Measurements from ENCODE around the gene HRAS.

DNA sequence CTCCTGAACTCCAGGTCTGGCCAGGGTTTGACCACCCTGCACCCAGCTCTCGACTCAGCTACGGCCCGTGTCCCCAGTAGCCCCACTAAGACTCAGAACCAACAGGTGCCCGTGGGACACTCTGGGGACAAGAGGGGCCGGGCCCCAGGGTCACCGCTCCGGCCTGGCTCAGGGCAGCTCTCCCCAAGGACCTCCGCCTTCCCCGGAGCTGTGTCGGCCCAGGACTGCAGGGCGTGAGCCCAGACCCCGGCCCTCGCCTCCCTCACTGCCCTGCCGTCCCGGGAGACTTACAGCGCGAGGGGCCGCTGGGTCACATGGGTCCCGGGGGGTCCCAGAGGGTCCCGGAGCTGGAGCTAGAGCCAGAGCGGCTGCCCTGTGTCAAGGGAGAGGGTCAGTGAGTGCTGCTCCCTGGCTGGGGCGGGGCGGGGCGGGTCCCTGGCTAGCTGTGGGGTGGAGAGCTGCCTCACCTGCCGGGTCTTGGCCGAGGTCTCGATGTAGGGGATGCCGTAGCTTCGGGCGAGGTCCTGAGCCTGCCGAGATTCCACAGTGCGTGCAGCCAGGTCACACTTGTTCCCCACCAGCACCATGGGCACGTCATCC, 2.3 kb downstream of the HRAS start:
- TF ChIP-seq RFX5 (IDR thresholded peaks at IDR 0.05; ENCODE audit: borderline replicate concordance, low read depth, low read length) (no peak), RAD21 (IDR thresholded peaks at IDR 0.05 in 1 of 2, conservative IDR thresholded peaks at IDR 0.05 in 1 of 2; ENCODE audit: low read depth in 2 of 2, low read length in 2 of 2) (no peak), SIN3A (conservative IDR thresholded peaks at IDR 0.05 in 1 of 2, IDR thresholded peaks at IDR 0.05 in 1 of 2; ENCODE audit: low read depth in 1 of 2, low read length in 2 of 2) (no peak), EP300 (IDR thresholded peaks at IDR 0.05; ENCODE audit: borderline replicate concordance in 1 of 2, low read depth in 2 of 2, low read length in 2 of 2) (no peak), SUZ12 (IDR thresholded peaks at IDR 0.05; ENCODE audit: low read length) (no peak), CBX5 (IDR thresholded peaks at IDR 0.05; ENCODE audit: low read depth, low read length) (no peak)
- TF ChIP-seq, protein P1, sequence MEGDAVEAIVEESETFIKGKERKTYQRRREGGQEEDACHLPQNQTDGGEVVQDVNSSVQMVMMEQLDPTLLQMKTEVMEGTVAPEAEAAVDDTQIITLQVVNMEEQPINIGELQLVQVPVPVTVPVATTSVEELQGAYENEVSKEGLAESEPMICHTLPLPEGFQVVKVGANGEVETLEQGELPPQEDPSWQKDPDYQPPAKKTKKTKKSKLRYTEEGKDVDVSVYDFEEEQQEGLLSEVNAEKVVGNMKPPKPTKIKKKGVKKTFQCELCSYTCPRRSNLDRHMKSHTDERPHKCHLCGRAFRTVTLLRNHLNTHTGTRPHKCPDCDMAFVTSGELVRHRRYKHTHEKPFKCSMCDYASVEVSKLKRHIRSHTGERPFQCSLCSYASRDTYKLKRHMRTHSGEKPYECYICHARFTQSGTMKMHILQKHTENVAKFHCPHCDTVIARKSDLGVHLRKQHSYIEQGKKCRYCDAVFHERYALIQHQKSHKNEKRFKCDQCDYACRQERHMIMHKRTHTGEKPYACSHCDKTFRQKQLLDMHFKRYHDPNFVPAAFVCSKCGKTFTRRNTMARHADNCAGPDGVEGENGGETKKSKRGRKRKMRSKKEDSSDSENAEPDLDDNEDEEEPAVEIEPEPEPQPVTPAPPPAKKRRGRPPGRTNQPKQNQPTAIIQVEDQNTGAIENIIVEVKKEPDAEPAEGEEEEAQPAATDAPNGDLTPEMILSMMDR (IDR thresholded peaks at IDR 0.05; ENCODE audit: control extremely low read depth in 1 of 3, insufficient read depth in 1 of 3, low read depth in 1 of 3, low read length in 3 of 3): no peak

All from H1 (cell line).